ENCODE results near the gene PRKG2. TPM values are rescaled to one million over a fixed set of nuclear protein-coding genes. Genes with fewer than 3 reads are reported as not detected.
"Not testable (repeated sequence)": the region's sequence is repeated elsewhere in the genome, so short reads cannot be mapped to it uniquely, and the experiment has no call there.

The PRKG2 gene
- total RNA-seq, 6 donors from 2014 or later, result 2.1 to 8.9 (median 6.2) TPM

DNA sequence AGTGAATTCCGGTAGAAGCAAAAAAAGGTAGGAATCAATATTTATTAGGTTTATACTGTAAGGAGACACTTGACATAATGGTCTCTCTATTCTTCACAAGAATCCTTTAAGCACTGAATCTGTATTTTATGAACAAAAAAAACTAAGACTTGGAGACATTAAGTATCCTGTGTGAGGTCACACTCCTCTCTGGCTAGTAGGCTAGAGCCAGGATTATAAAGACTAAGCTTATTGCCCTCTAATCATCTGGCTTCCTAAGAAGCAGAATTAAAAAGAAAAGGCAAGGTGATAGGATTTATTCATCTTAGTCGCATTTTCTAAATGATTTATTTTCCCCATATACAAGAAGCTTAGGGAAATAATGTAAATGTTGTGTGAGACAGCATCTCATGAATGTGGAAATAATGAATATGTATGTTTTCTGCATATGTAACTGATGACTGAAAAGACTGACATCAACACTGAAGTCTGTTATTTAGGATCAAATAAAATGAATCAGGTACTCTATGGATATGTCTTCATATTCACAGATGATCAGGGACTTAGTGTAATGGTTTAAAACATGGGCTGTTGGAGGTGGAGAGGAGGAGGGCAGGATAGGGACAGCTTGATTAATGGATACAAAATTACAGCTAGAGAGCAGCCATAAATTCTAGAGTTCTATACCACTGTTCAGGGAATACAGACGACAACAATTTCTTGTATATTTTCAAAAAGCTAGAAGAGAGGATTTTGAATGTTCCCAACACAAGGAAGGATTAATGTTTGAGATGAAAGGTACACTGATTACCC is 30.4 kb upstream of the PRKG2 start:
- H3K4me3 ChIP-seq, result no peak overlapping the region
- no peaks in the 10 kb centered on the region for H3K36me3 ChIP-seq
- H3K27me3 ChIP-seq, result no peaks in the 10 kb centered on the region
- 81 to 85% methylated on average over 3 of the region's 3 CpGs for WGBS, 2 donors
- no peaks in the 10 kb centered on the region for H3K9me3 ChIP-seq
- ATAC-seq (ENCODE audit: low FRiP score in 2 of 2), result no peak
- no peak for TF ChIP-seq POLR2AphosphoS5 (IDR thresholded peaks at IDR 0.05)
- no peak for TF ChIP-seq EP300 (IDR thresholded peaks at IDR 0.05)
- no peak for TF ChIP-seq POLR2A (IDR thresholded peaks at IDR 0.05)
- TF ChIP-seq, protein P1, sequence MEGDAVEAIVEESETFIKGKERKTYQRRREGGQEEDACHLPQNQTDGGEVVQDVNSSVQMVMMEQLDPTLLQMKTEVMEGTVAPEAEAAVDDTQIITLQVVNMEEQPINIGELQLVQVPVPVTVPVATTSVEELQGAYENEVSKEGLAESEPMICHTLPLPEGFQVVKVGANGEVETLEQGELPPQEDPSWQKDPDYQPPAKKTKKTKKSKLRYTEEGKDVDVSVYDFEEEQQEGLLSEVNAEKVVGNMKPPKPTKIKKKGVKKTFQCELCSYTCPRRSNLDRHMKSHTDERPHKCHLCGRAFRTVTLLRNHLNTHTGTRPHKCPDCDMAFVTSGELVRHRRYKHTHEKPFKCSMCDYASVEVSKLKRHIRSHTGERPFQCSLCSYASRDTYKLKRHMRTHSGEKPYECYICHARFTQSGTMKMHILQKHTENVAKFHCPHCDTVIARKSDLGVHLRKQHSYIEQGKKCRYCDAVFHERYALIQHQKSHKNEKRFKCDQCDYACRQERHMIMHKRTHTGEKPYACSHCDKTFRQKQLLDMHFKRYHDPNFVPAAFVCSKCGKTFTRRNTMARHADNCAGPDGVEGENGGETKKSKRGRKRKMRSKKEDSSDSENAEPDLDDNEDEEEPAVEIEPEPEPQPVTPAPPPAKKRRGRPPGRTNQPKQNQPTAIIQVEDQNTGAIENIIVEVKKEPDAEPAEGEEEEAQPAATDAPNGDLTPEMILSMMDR (IDR thresholded peaks at IDR 0.05), result no peak
- H3K4me1 ChIP-seq, result no peaks in the 10 kb centered on the region
- no peak for DNase-seq
- no peak overlapping the region for H3K27ac ChIP-seq

DNA sequence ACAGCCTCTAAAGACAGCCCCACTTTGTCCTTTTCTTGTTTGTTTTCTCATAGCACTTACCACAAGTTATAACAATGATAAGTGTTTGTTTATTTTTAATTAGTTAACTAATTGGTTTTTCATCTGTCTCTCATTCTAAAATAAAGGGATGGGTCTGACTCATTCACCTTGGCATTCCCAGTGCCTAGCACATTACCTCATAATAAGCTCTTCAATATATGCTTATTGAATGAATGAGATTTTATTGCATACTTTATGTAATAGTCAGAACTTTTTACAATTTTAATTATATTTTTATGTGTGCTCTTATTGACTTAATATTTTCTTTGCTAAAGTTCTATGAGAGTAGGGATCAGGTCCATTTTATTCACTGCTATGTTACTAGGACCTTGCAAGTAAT is 22.8 kb upstream of the PRKG2 start:
- no peak for DNase-seq
- no peaks in the 10 kb centered on the region for H3K9me3 ChIP-seq
- no peak for TF ChIP-seq POLR2A (IDR thresholded peaks at IDR 0.05)
- no peak for TF ChIP-seq EP300 (IDR thresholded peaks at IDR 0.05)
- no peak for TF ChIP-seq POLR2AphosphoS5 (IDR thresholded peaks at IDR 0.05)
- TF ChIP-seq, protein P1 (IDR thresholded peaks at IDR 0.05), result no peak
- no peaks in the 10 kb centered on the region for H3K4me1 ChIP-seq
- no peak for ATAC-seq (ENCODE audit: low FRiP score in 2 of 2)
- no peak overlapping the region for H3K4me3 ChIP-seq
- no peak overlapping the region for H3K27ac ChIP-seq
- no peaks in the 10 kb centered on the region for H3K36me3 ChIP-seq
- H3K27me3 ChIP-seq, result no peaks in the 10 kb centered on the region

DNA sequence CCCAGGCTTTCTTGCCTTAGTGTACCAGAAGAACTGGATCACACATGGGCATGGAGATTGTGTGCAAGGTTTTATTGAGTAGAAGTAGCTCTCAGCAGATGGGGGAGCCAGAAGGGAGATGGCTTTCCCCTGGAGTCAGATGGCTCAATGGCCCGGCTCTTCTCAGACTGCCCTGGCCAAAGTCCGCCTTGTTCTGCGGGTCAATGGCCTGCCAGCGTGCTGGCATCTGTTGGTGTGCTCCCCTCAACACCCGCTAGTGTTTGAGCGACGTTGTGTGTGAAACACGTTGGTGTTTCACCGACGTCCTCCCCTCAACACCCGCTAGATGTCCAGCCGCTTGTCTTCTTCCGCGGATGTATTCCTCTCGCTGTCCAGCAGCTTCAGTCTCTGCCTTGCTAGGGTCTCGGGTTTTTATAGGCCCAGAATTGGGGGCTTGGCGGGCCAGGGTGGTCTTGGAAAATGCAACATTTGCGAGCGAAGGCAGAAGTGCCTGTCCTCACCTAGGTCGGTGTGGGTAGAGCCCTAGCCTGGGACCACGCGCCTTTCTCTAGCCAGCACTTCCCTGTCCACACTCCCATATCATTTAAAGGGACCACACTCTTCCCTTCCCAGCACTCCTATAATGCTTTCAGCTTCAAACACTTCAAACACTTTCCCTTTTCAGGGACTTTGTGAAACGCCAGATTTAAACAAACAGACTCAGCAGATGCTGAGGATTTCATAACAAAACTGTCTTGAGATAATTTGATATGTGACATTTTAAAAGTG is 21.1 kb upstream of the PRKG2 start:
- no peaks in the 10 kb centered on the region for H3K4me1 ChIP-seq
- ATAC-seq (ENCODE audit: low FRiP score in 2 of 2), result no peak
- H3K36me3 ChIP-seq, result no peaks in the 10 kb centered on the region
- DNase-seq, result peak in 1 of 2 donors; percentile 37
- WGBS, 2 donors, result 83 to 85% methylated on average over 22 to 23 of the region's 23 CpGs
- peaks cover 0 to 5% (median 1%) of the 10 kb centered on the region in 4 donors for H3K9me3 ChIP-seq
- H3K27ac ChIP-seq, result no peak overlapping the region
- TF ChIP-seq POLR2A (IDR thresholded peaks at IDR 0.05), result no peak
- no peak overlapping the region for H3K4me3 ChIP-seq
- H3K27me3 ChIP-seq, result no peaks in the 10 kb centered on the region

DNA sequence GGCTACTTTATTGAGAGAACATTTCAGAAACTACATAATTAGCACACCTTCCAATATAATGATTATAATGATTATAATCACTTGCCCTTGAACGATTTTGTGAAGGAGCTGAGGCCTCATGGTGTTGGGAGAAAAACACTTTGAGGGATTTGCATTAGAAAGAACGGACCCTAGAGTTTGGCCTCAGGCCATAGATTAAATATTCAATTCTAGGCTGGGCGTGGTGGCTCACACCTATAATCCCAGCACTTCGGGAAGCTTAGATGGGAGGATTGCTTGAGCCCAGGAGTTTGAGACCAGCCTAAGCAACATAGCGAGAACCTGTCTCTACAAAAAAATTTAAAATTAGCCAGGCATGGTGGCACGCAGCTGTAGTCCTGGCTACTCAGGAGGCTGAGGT is 12.9 kb upstream of the PRKG2 start:
- 80% methylated on average over 6 of the region's 6 CpGs for WGBS, 2 donors
- H3K4me3 ChIP-seq, result no peak overlapping the region
- no peak for ATAC-seq (ENCODE audit: low FRiP score in 2 of 2)

DNA sequence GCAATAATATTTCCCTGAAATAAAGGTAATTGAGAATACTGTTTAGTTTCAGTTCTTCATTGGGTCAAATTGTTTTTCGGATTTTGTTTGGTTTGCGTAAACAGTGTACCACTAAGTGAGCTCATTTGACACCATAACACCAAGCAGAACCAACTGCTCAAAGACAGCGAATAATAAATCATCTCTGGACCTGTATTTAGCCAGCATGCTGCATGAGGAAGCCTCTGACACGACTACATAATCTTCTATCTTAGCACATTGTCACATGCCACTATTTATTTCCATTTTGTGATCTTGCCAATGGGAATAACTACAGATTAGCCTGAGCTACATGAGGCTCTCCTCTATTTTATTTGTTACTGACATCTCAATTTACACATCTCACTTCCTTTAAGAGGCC is 12.1 kb upstream of the PRKG2 start:
- no peak overlapping the region for H3K4me3 ChIP-seq
- ATAC-seq (ENCODE audit: low FRiP score in 2 of 2) (no peak), DNase-seq (no peak)
- H3K36me3 ChIP-seq, result no peaks in the 10 kb centered on the region
- no peaks in the 10 kb centered on the region for H3K27me3 ChIP-seq
- peaks cover 0 to 7% (median 3%) of the 10 kb centered on the region in 4 donors for H3K9me3 ChIP-seq
- no peak for TF ChIP-seq POLR2A (IDR thresholded peaks at IDR 0.05)
- 84 to 85% methylated on average over 4 of the region's 4 CpGs for WGBS, 2 donors
- no peak overlapping the region for H3K27ac ChIP-seq
- H3K4me1 ChIP-seq, result no peaks in the 10 kb centered on the region

More for the DNA sequence above, 12.9 kb upstream of the PRKG2 start:
- no peak for DNase-seq
- H3K9me3 ChIP-seq, result peaks cover 0 to 7% (median 3%) of the 10 kb centered on the region in 4 donors
- no peaks in the 10 kb centered on the region for H3K36me3 ChIP-seq
- no peak overlapping the region for H3K27ac ChIP-seq
- no peaks in the 10 kb centered on the region for H3K4me1 ChIP-seq
- TF ChIP-seq EP300 (IDR thresholded peaks at IDR 0.05) (no peak), POLR2AphosphoS5 (IDR thresholded peaks at IDR 0.05) (no peak), POLR2A (IDR thresholded peaks at IDR 0.05) (no peak)
- H3K27me3 ChIP-seq, result no peaks in the 10 kb centered on the region

DNA sequence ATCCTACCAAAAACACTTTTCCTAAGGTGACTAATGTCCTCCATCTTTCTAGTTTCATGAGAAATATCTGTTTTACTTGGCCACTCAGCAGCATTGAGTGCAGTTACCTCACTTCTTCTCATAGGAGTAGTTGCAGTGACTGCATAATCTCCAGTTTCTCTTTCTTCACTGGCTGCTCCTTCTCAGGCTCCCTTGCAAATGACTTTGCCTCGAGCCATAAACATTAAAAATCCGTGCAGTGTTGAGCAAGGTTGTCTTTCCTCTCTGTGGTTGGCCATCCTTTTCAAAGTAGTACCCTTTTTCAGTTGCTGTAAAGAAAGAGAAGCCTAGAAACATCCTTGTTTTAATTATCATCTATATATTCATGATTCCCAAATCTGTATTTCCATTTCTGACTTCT is 10.2 kb upstream of the PRKG2 start:
- no peak overlapping the region for H3K4me3 ChIP-seq
- 33 to 42% methylated on average over 2 of the region's 2 CpGs for WGBS, 2 donors
- no peaks in the 10 kb centered on the region for H3K36me3 ChIP-seq
- no peak for DNase-seq
- no peak for TF ChIP-seq EP300 (IDR thresholded peaks at IDR 0.05)
- TF ChIP-seq, protein P1 (IDR thresholded peaks at IDR 0.05), result no peak
- TF ChIP-seq POLR2A (IDR thresholded peaks at IDR 0.05), result no peak
- no peak for TF ChIP-seq POLR2AphosphoS5 (IDR thresholded peaks at IDR 0.05)
- ATAC-seq (ENCODE audit: low FRiP score in 2 of 2), result no peak
- no peaks in the 10 kb centered on the region for H3K27me3 ChIP-seq
- no peak overlapping the region for H3K27ac ChIP-seq
- H3K9me3 ChIP-seq, result no peaks in the 10 kb centered on the region
- no peaks in the 10 kb centered on the region for H3K4me1 ChIP-seq

DNA sequence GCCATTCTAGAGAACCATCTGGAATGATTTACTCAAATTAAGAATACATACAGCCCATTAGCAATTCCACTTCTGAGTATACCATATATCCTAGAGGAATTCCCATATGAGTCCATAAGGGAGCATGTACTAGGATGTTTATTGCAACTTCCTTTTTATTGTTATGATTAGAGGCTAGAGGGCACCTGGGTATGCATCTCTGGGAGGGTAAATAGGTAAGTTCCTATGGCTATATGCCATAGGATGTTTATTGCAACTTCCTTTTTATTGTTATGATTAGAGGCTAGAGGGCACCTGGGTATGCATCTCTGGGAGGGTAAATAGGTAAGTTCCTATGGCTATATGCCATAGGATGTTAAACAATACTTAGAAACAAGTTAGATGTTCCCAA is 7.1 kb upstream of the PRKG2 start:
- not testable (repeated sequence) for H3K9me3 ChIP-seq; H3K36me3 ChIP-seq; DNase-seq; H3K27me3 ChIP-seq; H3K4me3 ChIP-seq; H3K27ac ChIP-seq; H3K4me1 ChIP-seq; ATAC-seq (ENCODE audit: low FRiP score in 2 of 2)
